H9 (cell line): ENCODE results near the gene TRPM3. TPM values are rescaled to one million over a fixed set of nuclear protein-coding genes. Genes with fewer than 3 reads are reported as not detected.

Experiments
- DNase-seq: peaks from one replicate; pipeline ENCODE4 v3.0.0-alpha.2; 2017
- H2AFZ ChIP-seq: one replicate; pipeline ENCODE4 v1.6.1; 2013; ENCODE audit warnings: mild to moderate bottlenecking, low read length, control low read depth, moderate library complexity
- H2AK5ac ChIP-seq: 2 replicates; pipeline ENCODE4 v1.6.1; 2013; ENCODE audit warnings: low read length, control low read depth, mixed read lengths; ENCODE audit not compliant: insufficient read length
- H2BK120ac ChIP-seq: one replicate; pipeline ENCODE4 v1.6.1; 2013; ENCODE audit warnings: low read depth, mild to moderate bottlenecking, low read length, control low read depth, inconsistent platforms; ENCODE audit not compliant: poor library complexity, severe bottlenecking
- H2BK12ac ChIP-seq: 2 replicates; pipeline ENCODE4 v1.6.1; 2013; ENCODE audit warnings: low read length, control low read depth, mixed read lengths, low read depth; ENCODE audit not compliant: insufficient read length
- H2BK15ac ChIP-seq: 2 replicates; pipeline ENCODE4 v1.6.1; 2013; ENCODE audit warnings: low read depth, low read length, control low read depth
- H2BK20ac ChIP-seq: one replicate; pipeline ENCODE4 v1.6.1; 2013; ENCODE audit warnings: low read depth, mild to moderate bottlenecking, low read length, control low read depth, inconsistent platforms; ENCODE audit not compliant: poor library complexity, severe bottlenecking
- H2BK5ac ChIP-seq: 2 replicates; pipeline ENCODE4 v1.6.1; 2013; ENCODE audit warnings: low read length, control low read depth, mixed read lengths; ENCODE audit not compliant: insufficient read length
- H3K14ac ChIP-seq: 2 replicates; pipeline ENCODE4 v1.6.1; 2013; ENCODE audit warnings: low read length, control low read depth; ENCODE audit not compliant: insufficient read depth
- H3K18ac ChIP-seq: 2 replicates; pipeline ENCODE4 v1.6.1; 2013; ENCODE audit warnings: low read depth, mild to moderate bottlenecking, mixed read lengths, low read length, control low read depth; ENCODE audit not compliant: insufficient read length
- H3K23ac ChIP-seq: 2 replicates; pipeline ENCODE4 v1.6.1; 2013; ENCODE audit warnings: low read length, control low read depth, mixed read lengths, low read depth; ENCODE audit not compliant: insufficient read length
- H3K23me2 ChIP-seq: 2 replicates; pipeline ENCODE4 v1.6.1; 2013; ENCODE audit warnings: low read depth, mild to moderate bottlenecking, mixed read lengths, low read length, control low read depth; ENCODE audit not compliant: insufficient read length, poor library complexity, severe bottlenecking
- H3K27ac ChIP-seq: 2 replicates; pipeline ENCODE4 v1.5.1; 2013; ENCODE audit warnings: low read length, control low read depth, mixed read lengths, low read depth; ENCODE audit not compliant: insufficient read length
- H3K27me3 ChIP-seq: 2 replicates; pipeline ENCODE4 v1.6.1; 2013; ENCODE audit warnings: low read length, control low read depth, inconsistent platforms; ENCODE audit not compliant: insufficient read depth
- H3K4ac ChIP-seq: 2 replicates; pipeline ENCODE4 v1.6.1; 2013; ENCODE audit warnings: low read depth, mild to moderate bottlenecking, control low read depth, inconsistent platforms, low read length, moderate library complexity
- H3K4me1 ChIP-seq: 2 replicates; pipeline ENCODE4 v1.6.1; 2013; ENCODE audit warnings: low read length, control low read depth, inconsistent platforms; ENCODE audit not compliant: insufficient read depth
- H3K4me2 ChIP-seq: 2 replicates; pipeline ENCODE4 v1.6.1; 2013; ENCODE audit warnings: low read length, control low read depth, mixed read lengths; ENCODE audit not compliant: insufficient read length, insufficient read depth
- H3K56ac ChIP-seq: 2 replicates; pipeline ENCODE4 v1.6.1; 2013; ENCODE audit warnings: low read depth, mild to moderate bottlenecking, mixed read lengths, low read length, control low read depth; ENCODE audit not compliant: insufficient read length
- H3K79me1 ChIP-seq: 2 replicates; pipeline ENCODE4 v1.6.1; 2013; ENCODE audit warnings: low read depth, mild to moderate bottlenecking, moderate library complexity, low read length, control low read depth, inconsistent platforms; ENCODE audit not compliant: insufficient read depth, poor library complexity, severe bottlenecking
- H3K79me2 ChIP-seq: 2 replicates; pipeline ENCODE4 v1.6.1; 2013; ENCODE audit warnings: low read length, control low read depth, inconsistent platforms; ENCODE audit not compliant: insufficient read depth
- H3K9ac ChIP-seq: 2 replicates; pipeline ENCODE4 v1.6.1; 2013; ENCODE audit warnings: low read length, control low read depth, mixed read lengths; ENCODE audit not compliant: insufficient read length; ENCODE audit errors: extremely low read depth
- H3K9me3 ChIP-seq: one replicate; pipeline ENCODE4 v1.6.1; 2013; ENCODE audit warnings: low read depth, low read length, inconsistent platforms; ENCODE audit not compliant: control insufficient read depth
- H3T11ph ChIP-seq: one replicate; pipeline ENCODE4 v1.6.1; 2013; ENCODE audit warnings: mild to moderate bottlenecking, low read length, control low read depth, inconsistent platforms
- H4K20me1 ChIP-seq: one replicate; pipeline ENCODE4 v1.6.1; 2013; ENCODE audit not compliant: control insufficient read depth, insufficient read length, insufficient read depth
- H4K5ac ChIP-seq: 2 replicates; pipeline ENCODE4 v1.6.1; 2013; ENCODE audit warnings: low read depth, mild to moderate bottlenecking, mixed read lengths, low read length, control low read depth; ENCODE audit not compliant: insufficient read length
- H4K8ac ChIP-seq: replicated peaks from 2 replicates; pipeline ENCODE4 v1.6.1; 2013; ENCODE audit warnings: low read length, control low read depth, mixed read lengths, low read depth; ENCODE audit not compliant: insufficient read length
- H4K91ac ChIP-seq: 2 replicates; pipeline ENCODE4 v1.6.1; 2013; ENCODE audit warnings: low read depth, mild to moderate bottlenecking, moderate library complexity, mixed read lengths, low read length, control low read depth; ENCODE audit not compliant: insufficient read length
- H3K27ac Mint-ChIP-seq, 3 experiments: 2 replicates in 2 of 3; 3 replicates in 1 of 3; pipeline ENCODE4 v1.8.0; 2020 to 2021; ENCODE audit warnings: mixed read lengths in 3 of 3, mild to moderate bottlenecking in 1 of 3, moderate library complexity in 1 of 3
- H3K27me3 Mint-ChIP-seq: 2 replicates; pipeline ENCODE4 v1.8.0; 2021; ENCODE audit warnings: low read depth, mild to moderate bottlenecking, moderate library complexity, mixed read lengths
- H3K36me3 Mint-ChIP-seq, 3 experiments: 2 replicates in 2 of 3; 3 replicates in 1 of 3; pipeline ENCODE4 v1.8.0; 2020 to 2021; ENCODE audit warnings: low read depth in 3 of 3, mixed read lengths in 3 of 3; ENCODE audit not compliant: insufficient read depth in 1 of 3
- H3K4me1 Mint-ChIP-seq, 2 experiments: 2 replicates each; pipeline ENCODE4 v1.8.0; 2020; ENCODE audit warnings: mixed read lengths in 2 of 2
- H3K4me3 Mint-ChIP-seq, 2 experiments: 2 replicates in 1 of 2; 3 replicates in 1 of 2; pipeline ENCODE4 v1.8.0; 2020 to 2021; ENCODE audit warnings: mild to moderate bottlenecking in 2 of 2, mixed read lengths in 2 of 2, moderate library complexity in 1 of 2
- H3K9me3 Mint-ChIP-seq, 2 experiments: 2 replicates in 1 of 2; 3 replicates in 1 of 2; pipeline ENCODE4 v1.8.0; 2020; ENCODE audit warnings: mild to moderate bottlenecking in 2 of 2, mixed read lengths in 2 of 2, moderate library complexity in 1 of 2
- CTCF ChIP-seq: fragments of 200-600 bp; sonication (generic); conservative IDR thresholded peaks from 3 replicates; pipeline ENCODE4 v1.8.0; 2021; ENCODE audit warnings: antibody characterized with exemption, mild to moderate bottlenecking
- WGBS: extraction: QIAGEN DNeasy Blood & Tissue Kit; methylation state at CpG from one replicate; pipeline ENCODE4 v1.1.7; 2013; ENCODE audit warnings: missing lambda C conversion rate, low lambda C conversion rate, mixed read lengths; ENCODE audit not compliant: insufficient read length; ENCODE audit errors: extremely low coverage; 5-methylcytosine and 5-hydroxymethylcytosine counted together
- total RNA-seq: library from RNA; stranded (reverse); gene quantifications from 2 replicates; pipeline ENCODE4 v1.2.1, GENCODE V29; 2021

Gene TRPM3
- total RNA-seq, 1 experiment from 2014 or later, result 10.3 TPM

DNA sequence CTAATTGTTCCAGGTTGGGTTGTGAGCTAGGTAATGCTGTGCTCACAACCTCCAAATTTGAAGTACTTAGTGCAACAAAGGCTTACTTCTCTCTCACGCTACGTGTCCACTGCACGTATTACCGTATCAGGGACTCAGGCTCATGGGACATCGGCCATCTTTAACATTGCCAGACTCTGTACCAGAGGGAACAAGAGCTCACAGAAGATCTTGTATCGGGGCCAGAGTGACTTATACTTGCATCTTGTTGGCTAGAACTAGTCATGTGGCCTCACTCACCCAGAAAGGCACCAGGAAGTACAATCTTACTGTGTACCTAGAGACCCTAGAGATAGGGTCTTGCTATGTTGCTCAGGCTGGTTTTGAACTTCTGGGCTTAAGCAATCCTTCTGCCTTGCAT, 625.9 kb downstream of the TRPM3 start:
- no peaks in the 10 kb centered on the region for H3K23me2 ChIP-seq
- H2BK5ac ChIP-seq, result no peak overlapping the region
- H3K79me1 ChIP-seq, result no peaks in the 10 kb centered on the region
- no peaks in the 10 kb centered on the region for H3K27me3 ChIP-seq
- H2AFZ ChIP-seq, result no peak overlapping the region
- H3K9me3 Mint-ChIP-seq, result no peaks in the 10 kb centered on the region; a peak in 1 of 5 replicates
- no peak for DNase-seq
- H2BK20ac ChIP-seq, result no peak overlapping the region
- H3K27ac Mint-ChIP-seq, result no peak overlapping the region
- no peak overlapping the region for H4K5ac ChIP-seq
- no peak overlapping the region for H2AK5ac ChIP-seq
- no peak for TF ChIP-seq CTCF
- no peak overlapping the region for H3K4me3 Mint-ChIP-seq
- H4K91ac ChIP-seq, result no peak overlapping the region
- no peak overlapping the region for H2BK15ac ChIP-seq
- peaks cover 1% of the 10 kb centered on the region; the same call in 1 of the 2 replicates for H3K27me3 Mint-ChIP-seq
- H3K14ac ChIP-seq, result no peak overlapping the region
- no peaks in the 10 kb centered on the region for H3K9me3 ChIP-seq
- H3K4ac ChIP-seq, result no peak overlapping the region
- H3K79me2 ChIP-seq, result no peaks in the 10 kb centered on the region
- H3K36me3 Mint-ChIP-seq, result no peaks in the 10 kb centered on the region; a peak in 1 of 7 replicates
- no peak overlapping the region for H2BK120ac ChIP-seq
- H3K4me1 Mint-ChIP-seq, result peaks cover 4 to 6% of the 10 kb centered on the region in 2 experiments; a peak in 3 of 4 replicates
- no peaks in the 10 kb centered on the region for H4K20me1 ChIP-seq
- no peak overlapping the region for H3K4me2 ChIP-seq
- no peak overlapping the region for H3K9ac ChIP-seq
- H4K8ac ChIP-seq, result no peak overlapping the region
- WGBS, result no CpG with 5 or more reads among the region's 6 CpGs
- H3K27ac ChIP-seq, result no peak overlapping the region
- no peak overlapping the region for H3K18ac ChIP-seq
- no peak overlapping the region for H3K56ac ChIP-seq
- H2BK12ac ChIP-seq, result no peak overlapping the region
- no peak overlapping the region for H3T11ph ChIP-seq
- no peak overlapping the region for H3K23ac ChIP-seq
- no peaks in the 10 kb centered on the region for H3K4me1 ChIP-seq
